Neutrophil (primary cell): ENCODE data around the gene INSYN2A.

ENCODE experiments used
- H3K27ac ChIP-seq: fragments of 200-600 bp; sonication (generic); 2 replicates; pipeline ENCODE4 v1.5.1; 2016; ENCODE audit warnings: mild to moderate bottlenecking, moderate library complexity
- H3K27me3 ChIP-seq: fragments of 200-600 bp; sonication (generic); 2 replicates; pipeline ENCODE4 v1.6.0; 2016; ENCODE audit warnings: mild to moderate bottlenecking
- H3K36me3 ChIP-seq: fragments of 200-600 bp; sonication (generic); 2 replicates; pipeline ENCODE4 v1.5.1; 2017
- H3K4me1 ChIP-seq, 2 experiments: fragments of 200-600 bp in 1 of 2; sonication (generic) in 1 of 2; 1 replicate in 1 of 2; 2 replicates in 1 of 2; pipeline versions ENCODE4 v1.5.1 to v1.6.1; 2013 to 2016; ENCODE audit warnings: low read depth in 1 of 2, low read length in 1 of 2, mild to moderate bottlenecking in 1 of 2, moderate library complexity in 1 of 2; ENCODE audit not compliant: control insufficient read depth in 1 of 2, insufficient read depth in 1 of 2
- H3K4me3 ChIP-seq, 2 experiments: fragments of 200-600 bp in 1 of 2; sonication (generic) in 1 of 2; 1 replicate in 1 of 2; 2 replicates in 1 of 2; pipeline ENCODE4 v1.5.1; 2013 to 2016; ENCODE audit warnings: low read depth in 1 of 2, low read length in 1 of 2, mild to moderate bottlenecking in 1 of 2, moderate library complexity in 1 of 2
- H3K9me3 ChIP-seq: fragments of 200-600 bp; sonication (generic); 2 replicates; pipeline ENCODE4 v1.5.1; 2016
- CTCF ChIP-seq: fragments of 200-600 bp; sonication (generic); IDR thresholded peaks from 2 replicates; pipeline ENCODE4 v1.5.1; 2016; ENCODE audit warnings: antibody characterized with exemption

Gene INSYN2A

GRCh38 chr10:127234306-127234800 is 38.0 kb upstream of the INSYN2A start:
- Histone ChIP-seq H3K36me3 (no peaks in the 10 kb centered on the region), H3K9me3 (no peaks in the 10 kb centered on the region), H3K4me1 (no peaks in the 10 kb centered on the region), H3K4me3 (no peak overlapping the region), H3K27ac (no peak overlapping the region), H3K27me3 (no peaks in the 10 kb centered on the region)
- TF ChIP-seq CTCF = no peak

GRCh38 chr10:127228195-127228787 is 31.9 kb upstream of the INSYN2A start:
- H3K27ac ChIP-seq = no peak overlapping the region
- TF ChIP-seq CTCF = no peak
- no peak overlapping the region for H3K4me3 ChIP-seq
- H3K36me3 ChIP-seq = no peaks in the 10 kb centered on the region
- no peaks in the 10 kb centered on the region for H3K27me3 ChIP-seq
- no peaks in the 10 kb centered on the region for H3K9me3 ChIP-seq
- no peaks in the 10 kb centered on the region for H3K4me1 ChIP-seq

GRCh38 chr10:127227663-127228062 is 31.3 kb upstream of the INSYN2A start:
- Histone ChIP-seq H3K36me3 (no peaks in the 10 kb centered on the region), H3K4me3 (no peak overlapping the region), H3K27ac (no peak overlapping the region), H3K4me1 (no peaks in the 10 kb centered on the region), H3K9me3 (no peaks in the 10 kb centered on the region), H3K27me3 (no peaks in the 10 kb centered on the region)
- TF ChIP-seq CTCF = no peak

- Histone ChIP-seq H3K9me3 (no peaks in the 10 kb centered on the region), H3K27me3 (no peaks in the 10 kb centered on the region), H3K27ac (no peak overlapping the region), H3K4me1 (no peaks in the 10 kb centered on the region), H3K4me3 (no peak overlapping the region), H3K36me3 (no peaks in the 10 kb centered on the region)
- no peak for TF ChIP-seq CTCF
These were observed 30.6 kb upstream of the INSYN2A start for GRCh38 chr10:127227027-127227426.

- Histone ChIP-seq H3K4me3 (no peak overlapping the region), H3K27me3 (no peaks in the 10 kb centered on the region), H3K36me3 (no peaks in the 10 kb centered on the region), H3K27ac (no peak overlapping the region), H3K9me3 (no peaks in the 10 kb centered on the region), H3K4me1 (no peaks in the 10 kb centered on the region)
- TF ChIP-seq CTCF = no peak
These were observed 24.9 kb upstream of the INSYN2A start for GRCh38 chr10:127221281-127221680.

- no peak overlapping the region for H3K27ac ChIP-seq
- no peaks in the 10 kb centered on the region for H3K36me3 ChIP-seq
- no peak for TF ChIP-seq CTCF
- no peaks in the 10 kb centered on the region for H3K4me1 ChIP-seq
- no peaks in the 10 kb centered on the region for H3K9me3 ChIP-seq
- no peaks in the 10 kb centered on the region for H3K27me3 ChIP-seq
- H3K4me3 ChIP-seq = no peak overlapping the region
These were observed 22.3 kb upstream of the INSYN2A start for GRCh38 chr10:127218658-127219057.
